GM12878 (cell line): ENCODE results near the gene EEPD1. TPM values are rescaled to one million over a fixed set of nuclear protein-coding genes. Genes with fewer than 3 reads are reported as not detected.

Experiments
- ATAC-seq: fragments of 200-7000 bp; cut with Tn5 transposase; 3 replicates; pipeline ENCODE4 v1.9.1; 2020; ENCODE audit warnings: mild to moderate bottlenecking, moderate library complexity
- BruUV-seq: library from RNA; stranded (reverse); fragments of 400-500 nt; replicated peaks from 2 replicates; lab custom pipeline; 2021; lab: Mats Ljungman, UMichigan
- CTCF ChIA-PET: fragments of 300-600 bp; sonication (Branson Sonifier 250); formaldehyde crosslinking; extraction: SDS; loops from one replicate; lab custom pipeline; 2021; ENCODE audit warnings: inconsistent platforms; lab: Yijun Ruan, JAX
- POLR2A ChIA-PET: fragments of 350-600 bp; formaldehyde crosslinking; extraction: SDS; loops from one replicate; lab custom pipeline; 2021; ENCODE audit warnings: inconsistent platforms; lab: Charles Lee
- RAD21 ChIA-PET: fragments of 300-600 bp; sonication (Branson Sonifier 250); formaldehyde crosslinking; loops from one replicate; lab custom pipeline; 2023; ENCODE audit warnings: antibody characterized with exemption; ENCODE audit not compliant: unreplicated experiment; lab: Charles Lee
- SMC1A ChIA-PET: fragments of 300-600 bp; sonication (Branson Sonifier 250); formaldehyde crosslinking; loops from one replicate; lab custom pipeline; 2023; ENCODE audit not compliant: unreplicated experiment, uncharacterized antibody; lab: Charles Lee
- DNase-seq: peaks from one replicate; pipeline ENCODE4 v3.0.0-alpha.2; 2011; ENCODE audit warnings: low read depth, low spot score
- FAIRE-seq: peaks from 3 replicates; lab custom pipeline; 2011; peaks lifted over from hg19 to GRCh38; lab: Jason Lieb, UNC
- H2AFZ ChIP-seq: 2 replicates; pipeline ENCODE4 v1.6.0; 2011; ENCODE audit warnings: low read depth, low read length, control low read depth; ENCODE audit not compliant: control insufficient read depth
- H3K27ac ChIP-seq: 2 replicates; pipeline ENCODE4 v1.5.1; 2011; ENCODE audit warnings: control low read depth; ENCODE audit not compliant: control insufficient read depth, insufficient read depth
- H3K27me3 ChIP-seq, 2 experiments: replicated peaks in 1 of 2; 2 replicates each; pipeline versions ENCODE4 v1.6.0 to v1.6.1; 2011; ENCODE audit warnings: low read length in 1 of 2; ENCODE audit not compliant: control insufficient read depth in 2 of 2, insufficient read depth in 2 of 2
- H3K36me3 ChIP-seq, 2 experiments: 2 replicates each; pipeline ENCODE4 v1.5.1; 2011; ENCODE audit warnings: low read length in 1 of 2; ENCODE audit not compliant: control insufficient read depth in 2 of 2, insufficient read depth in 2 of 2
- H3K4me1 ChIP-seq: 2 replicates; pipeline ENCODE4 v1.6.1; 2011; ENCODE audit warnings: mild to moderate bottlenecking, low read length, moderate library complexity, mixed read lengths; ENCODE audit not compliant: control insufficient read depth, insufficient read depth
- H3K4me2 ChIP-seq: 2 replicates; pipeline ENCODE4 v1.6.0; 2011; ENCODE audit warnings: control low read depth; ENCODE audit not compliant: control insufficient read depth, insufficient read depth
- H3K4me3 ChIP-seq: fragments of 200-600 bp; sonication (generic); 2 replicates; pipeline ENCODE4 v1.5.1; 2016
- H3K79me2 ChIP-seq: 2 replicates; pipeline ENCODE4 v1.6.0; 2011; ENCODE audit warnings: low read length; ENCODE audit not compliant: control insufficient read depth, insufficient read depth
- H3K9ac ChIP-seq: 2 replicates; pipeline ENCODE4 v1.8.0; 2011; ENCODE audit warnings: low read length, control low read depth, mixed read lengths; ENCODE audit not compliant: control insufficient read depth, insufficient read depth
- H3K9me3 ChIP-seq: replicated peaks from 3 replicates; pipeline ENCODE4 v1.5.1; 2011; ENCODE audit warnings: mild to moderate bottlenecking, low read length; ENCODE audit not compliant: control insufficient read depth, insufficient read depth
- H4K20me1 ChIP-seq: 2 replicates; pipeline ENCODE4 v1.6.0; 2011; ENCODE audit not compliant: control insufficient read depth, insufficient read depth
- CHD1 ChIP-seq: IDR thresholded peaks from 2 replicates; pipeline ENCODE4 v1.6.1; 2012; ENCODE audit warnings: low read depth, low read length, improper control_type of control experiment
- IRF3 ChIP-seq: fragments of 450-650 bp; IDR thresholded peaks from 2 replicates; pipeline ENCODE4 v1.6.1; 2014; ENCODE audit warnings: mild to moderate bottlenecking
- LARP7 ChIP-seq: fragments of 450-650 bp; IDR thresholded peaks from 2 replicates; pipeline ENCODE4 v1.6.1; 2017; ENCODE audit warnings: mild to moderate bottlenecking
- MTA2 ChIP-seq: fragments of 450-650 bp; IDR thresholded peaks from 2 replicates; pipeline ENCODE4 v1.6.1; 2016; ENCODE audit warnings: low read depth, mild to moderate bottlenecking, moderate library complexity
- NFIC ChIP-seq: IDR thresholded peaks from 2 replicates; pipeline ENCODE4 v1.6.1; 2012; ENCODE audit warnings: low read depth, mild to moderate bottlenecking, inconsistent platforms, low read length, moderate library complexity
- NR2C1 ChIP-seq: fragments of 450-650 bp; IDR thresholded peaks from 2 replicates; pipeline ENCODE4 v1.6.1; 2017; ENCODE audit warnings: antibody characterized with exemption, mild to moderate bottlenecking, moderate library complexity
- PAX5 ChIP-seq: IDR thresholded peaks from 2 replicates; pipeline ENCODE4 v1.6.1; 2011; ENCODE audit warnings: low read depth, low read length, borderline replicate concordance
- POU2F2 ChIP-seq: IDR thresholded peaks from 3 replicates; pipeline ENCODE4 v1.6.1; 2011; ENCODE audit warnings: low read depth, mild to moderate bottlenecking, low read length, borderline replicate concordance
- SREBF2 ChIP-seq: IDR thresholded peaks from 2 replicates; pipeline ENCODE4 v1.6.1; 2012; ENCODE audit warnings: mild to moderate bottlenecking, low read length
- STAT1 ChIP-seq: fragments of 450-650 bp; conservative IDR thresholded peaks from 2 replicates; pipeline ENCODE4 v1.6.1; 2014; ENCODE audit warnings: antibody characterized with exemption, mild to moderate bottlenecking
- TBL1XR1 ChIP-seq: IDR thresholded peaks from 2 replicates; pipeline ENCODE4 v1.6.1; 2012; ENCODE audit warnings: low read depth, low read length, improper control_type of control experiment
- TCF7 ChIP-seq: IDR thresholded peaks from 2 replicates; pipeline ENCODE4 v1.6.1; 2014; ENCODE audit warnings: antibody characterized with exemption, borderline replicate concordance
- ZBED1 ChIP-seq: IDR thresholded peaks from 2 replicates; pipeline ENCODE4 v1.6.1; 2016; ENCODE audit warnings: borderline replicate concordance
- WGBS: methylation state at CpG from one replicate; pipeline ENCODE4 v1.1.6; 2016; ENCODE audit warnings: low lambda C conversion rate; ENCODE audit not compliant: insufficient replicate concordance, insufficient coverage; ENCODE audit errors: missing lambda C conversion rate; 5-methylcytosine and 5-hydroxymethylcytosine counted together
- in situ Hi-C: fragments of 300-500 bp; cut with MboI; formaldehyde crosslinking; loops from 9 replicates; pipeline ENCODE4 v1.14.3; 2018; ENCODE audit warnings: mixed read lengths
- intact Hi-C: fragments of 100-400 bp; cut with micrococcal nuclease; formaldehyde crosslinking; loops from one replicate; pipeline ENCODE4 v1.14.2; 2022; ENCODE audit not compliant: unreplicated experiment
- polyA plus RNA-seq, 11 experiments: library from polyadenylated mRNA; depleted of rRNA in 4 of 11; unstranded in 6 of 11; stranded (reverse) in 5 of 11; fragments of >200 nt; fragmentation: Nextera tagmentation in 4 of 11; fragmentation: Illumina TruSeq in 1 of 11; extraction: Ambion mirVana in 4 of 11; extraction: Trizol in 1 of 11; gene quantifications; 1 replicate in 1 of 11; 2 replicates in 10 of 11; pipeline versions ENCODE4 v1.2.1 to v1.2.3, GENCODE V29; 2011 to 2016; ENCODE audit warnings: inconsistent platforms in 2 of 11, missing spikeins in 2 of 11, low read depth in 1 of 11
- total RNA-seq, 4 experiments: library from RNA; depleted of rRNA in 3 of 4; stranded (reverse); fragments of >200 nt in 3 of 4; fragmentation: Illumina TruSeq in 1 of 4; extraction: Trizol in 1 of 4; gene quantifications; 2 replicates each; pipeline versions ENCODE4 v1.2.1 to v1.2.3, GENCODE V29; 2013 to 2021

EEPD1 gene
- total and polyA plus RNA-seq, 10 of the 15 experiments (the other 5 are each of a cell fraction or from before 2014, with no cell fraction given), result 0.24 to 2.8 (median 0.86) TPM; not detected in 1

DNA sequence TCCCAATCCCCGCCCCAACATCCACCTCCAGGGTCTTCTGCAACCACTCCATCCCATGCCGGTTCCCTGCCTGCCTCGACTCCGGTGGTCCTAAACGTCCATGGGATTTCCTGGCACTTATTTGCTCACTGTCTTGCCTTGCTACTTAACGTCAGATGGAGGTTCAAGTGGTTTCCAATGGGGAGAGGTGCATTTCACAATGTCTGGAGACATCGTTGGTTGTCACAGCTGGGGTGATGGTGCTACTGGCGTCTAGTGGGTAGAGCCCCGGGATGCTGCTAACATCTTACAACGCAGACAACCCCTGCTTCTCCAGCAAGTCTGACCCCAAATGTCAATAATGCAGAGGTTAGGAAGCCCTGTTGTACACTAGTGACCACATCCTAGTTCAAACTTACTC, 153.7 kb downstream of the EEPD1 start:
- H3K4me3 ChIP-seq, result no peak overlapping the region
- H3K4me2 ChIP-seq, result no peak overlapping the region
- no peaks in the 10 kb centered on the region for H3K79me2 ChIP-seq
- no peak overlapping the region for H3K27ac ChIP-seq
- ChIA-PET SMC1A (interaction anchor here (1.0 kb wide), 1 partner anchor 13 kb away, joined by 3 read pairs; no protein-coding TSS in a partner anchor), POLR2A (no interaction called here), RAD21 (no interaction called here), CTCF (interaction anchor here (1.4 to 1.8 kb wide), 2 partner anchors 12 to 179 kb away, joined by 4 to 7 read pairs; no protein-coding TSS in a partner anchor)
- H3K9ac ChIP-seq, result no peak overlapping the region
- no peaks in the 10 kb centered on the region; a peak in 1 of 4 replicates for H3K27me3 ChIP-seq
- no peak overlapping the region for H2AFZ ChIP-seq
- no peaks in the 10 kb centered on the region for H3K9me3 ChIP-seq
- H3K4me1 ChIP-seq, result no peaks in the 10 kb centered on the region
- no peaks in the 10 kb centered on the region for H4K20me1 ChIP-seq
- DNase-seq (no peak), FAIRE-seq (no peak), ATAC-seq (no peak)
- in situ Hi-C loops, result no loop called here
- BruUV-seq, result no TSS peak
- TF ChIP-seq MTA2 (no peak), IRF3 (no peak), STAT1 (no peak), SREBF2 (no peak), TBL1XR1 (no peak), PAX5 (no peak), POU2F2 (no peak), NFIC (no peak), CHD1 (no peak), LARP7 (no peak), TCF7 (no peak), NR2C1 (no peak), ZBED1 (no peak)
- intact Hi-C loops, result no loop called here
- H3K36me3 ChIP-seq, result no peaks in the 10 kb centered on the region
- WGBS, result 38% methylated on average over 10 of the region's 10 CpGs
